NAMALWA (cell line): ENCODE measurements around the gene SIGLECL1.

Experiments
- DNase-seq: peaks from one replicate; pipeline ENCODE4 v3.0.0-alpha.2; 2015; ENCODE audit warnings: low spot score

The SIGLECL1 gene

GRCh38 chr19:51252306-51253079, 1.6 kb downstream of the SIGLECL1 start:
- DNase-seq, result no peak

DNA sequence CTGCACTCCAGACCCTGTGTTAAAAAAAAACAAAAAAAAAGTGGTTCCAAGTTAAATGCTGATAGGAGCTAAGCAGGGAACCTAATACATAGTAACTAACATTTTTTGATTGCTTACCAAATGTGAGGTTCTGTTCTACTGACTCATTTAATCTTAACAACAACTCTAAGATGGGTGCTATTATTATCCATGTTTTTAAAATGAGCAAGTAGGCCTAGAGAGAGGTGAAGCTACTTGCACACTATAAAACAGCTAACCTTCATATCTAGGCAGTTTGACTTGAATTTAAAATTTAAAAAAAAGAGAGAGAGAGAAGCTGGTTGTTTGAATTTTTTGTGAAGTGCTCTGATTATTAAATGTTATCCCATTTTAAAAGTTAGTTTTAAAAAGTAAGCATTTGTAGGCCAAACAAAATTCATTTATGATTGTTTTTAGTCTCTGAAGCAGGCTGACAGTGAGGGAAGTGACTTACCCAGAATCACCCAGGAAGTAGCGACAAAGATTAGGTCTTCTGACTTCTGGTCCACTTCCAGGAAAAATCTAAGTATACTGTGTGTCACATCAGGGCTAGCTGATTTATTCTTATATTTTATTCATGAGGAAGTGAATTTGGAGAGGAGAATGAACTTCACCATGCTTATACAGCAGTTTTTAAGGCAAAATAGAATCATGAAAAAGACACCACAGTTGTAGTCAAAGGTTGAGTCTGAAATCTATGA, 2.4 kb downstream of the SIGLECL1 start:
- no peak for DNase-seq

DNA sequence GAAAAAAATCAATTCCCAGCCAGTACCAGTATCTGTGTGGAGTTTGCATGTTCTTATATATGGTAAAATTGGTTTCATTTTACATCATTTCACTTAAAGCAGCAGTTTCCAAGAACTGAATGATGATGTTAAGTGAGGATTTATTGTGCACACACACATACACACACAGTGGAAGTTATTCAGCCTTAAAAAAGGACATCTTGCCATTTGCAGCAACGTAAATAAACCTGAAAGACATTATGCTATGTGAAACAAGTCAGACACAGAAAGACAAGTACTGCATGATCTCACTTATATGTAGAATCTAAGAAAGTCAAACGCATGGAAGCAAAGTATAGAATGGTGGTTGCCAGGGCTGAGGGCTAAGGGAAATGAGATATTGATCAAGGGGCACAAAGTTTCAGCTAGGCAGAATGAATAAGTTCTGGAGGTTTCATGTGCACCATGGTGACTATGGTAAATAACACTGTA, 5.3 kb downstream of the SIGLECL1 start:
- no peak for DNase-seq

DNA sequence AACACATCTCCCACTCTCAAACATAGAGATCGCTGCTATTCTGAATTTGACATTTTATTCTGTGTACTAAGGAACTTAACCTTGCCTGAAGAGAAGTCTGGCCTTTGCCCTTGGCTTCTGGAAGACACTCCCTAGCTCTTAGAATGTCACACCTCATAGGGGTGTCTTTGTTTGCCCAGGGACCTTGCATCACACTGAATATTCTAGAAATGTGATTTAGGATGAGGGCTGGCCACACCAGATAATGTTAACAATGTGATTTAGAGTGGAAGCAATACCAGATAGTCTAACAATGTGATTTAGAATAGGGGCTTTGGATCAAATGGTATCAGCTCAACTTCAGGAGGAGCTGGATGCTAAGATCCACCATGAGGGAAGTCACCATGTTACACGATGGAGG, 6.6 kb downstream of the SIGLECL1 start:
- no peak for DNase-seq

- DNase-seq, result peak; percentile 20
Measured at GRCh38 chr19:51258165-51259160, 7.6 kb downstream of the SIGLECL1 start.

DNA sequence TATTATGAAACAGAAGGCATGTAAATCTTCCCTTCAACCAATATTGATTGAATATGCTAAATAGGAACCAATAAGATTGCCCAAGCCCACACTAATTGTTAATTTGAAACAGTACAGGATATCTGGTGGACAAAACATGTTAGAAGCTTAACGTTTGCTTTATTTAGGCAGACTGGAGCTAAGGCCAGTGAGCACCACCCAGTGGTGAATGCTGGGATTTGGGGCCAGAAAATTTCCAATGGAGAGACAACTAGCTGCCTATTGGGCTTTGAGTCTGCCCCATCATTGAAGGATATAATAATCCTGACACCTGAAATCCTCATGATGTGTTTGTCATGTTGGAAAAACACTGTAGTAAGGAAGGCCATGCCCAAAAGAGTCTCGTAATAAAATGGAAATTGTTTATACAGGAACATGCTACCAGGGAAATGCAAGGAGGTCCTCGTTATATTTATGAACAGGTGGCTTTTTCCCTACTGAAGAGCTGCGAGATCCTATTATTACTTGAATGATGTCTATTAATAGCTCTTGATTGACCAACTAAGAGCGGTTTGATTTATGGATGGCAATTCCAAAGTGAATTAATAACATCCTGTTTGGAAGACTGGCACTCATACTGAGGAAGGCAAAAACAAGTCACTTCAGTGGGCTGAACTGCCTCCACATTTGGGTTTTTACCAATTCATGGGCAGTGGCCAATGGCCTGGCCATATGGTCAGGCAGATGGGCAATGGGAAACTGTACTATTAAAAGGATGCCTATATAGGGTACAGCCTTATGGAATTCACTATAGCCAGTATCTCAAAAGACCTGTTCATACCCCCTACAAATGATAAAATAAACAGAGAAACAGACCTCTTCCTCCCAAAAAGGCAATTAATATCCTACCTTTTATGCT, 8.7 kb downstream of the SIGLECL1 start:
- peak; percentile 65 for DNase-seq

DNA sequence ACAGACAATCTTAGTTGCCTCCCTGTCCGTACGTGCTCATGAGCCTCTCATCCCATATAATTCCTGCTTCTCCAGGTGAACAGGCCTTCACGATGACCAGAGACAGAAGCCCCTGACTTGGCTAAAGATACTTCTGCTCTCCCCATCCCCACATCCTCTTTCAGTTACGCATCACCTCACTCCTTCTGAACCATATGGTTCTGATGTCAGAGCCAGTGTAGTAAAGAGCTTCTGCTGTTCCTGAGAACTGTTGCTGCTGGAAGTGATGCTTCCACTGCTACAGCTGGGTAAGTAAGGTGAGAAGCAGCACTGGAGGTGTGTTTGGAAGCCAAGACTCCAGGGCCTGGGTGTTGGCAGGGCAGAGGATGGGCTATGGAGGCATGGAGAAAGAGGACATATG, 12.9 kb downstream of the SIGLECL1 start:
- DNase-seq, result no peak

GRCh38 chr19:51271067-51271466, 20.2 kb downstream of the SIGLECL1 start:
- no peak for DNase-seq

- DNase-seq, result no peak
Measured at GRCh38 chr19:51272183-51272810, 21.4 kb downstream of the SIGLECL1 start.

GRCh38 chr19:51274049-51274770, 23.3 kb downstream of the SIGLECL1 start:
- DNase-seq, result no peak

- DNase-seq, result no peak
Measured at GRCh38 chr19:51277112-51277511, 26.2 kb downstream of the SIGLECL1 start.

DNA sequence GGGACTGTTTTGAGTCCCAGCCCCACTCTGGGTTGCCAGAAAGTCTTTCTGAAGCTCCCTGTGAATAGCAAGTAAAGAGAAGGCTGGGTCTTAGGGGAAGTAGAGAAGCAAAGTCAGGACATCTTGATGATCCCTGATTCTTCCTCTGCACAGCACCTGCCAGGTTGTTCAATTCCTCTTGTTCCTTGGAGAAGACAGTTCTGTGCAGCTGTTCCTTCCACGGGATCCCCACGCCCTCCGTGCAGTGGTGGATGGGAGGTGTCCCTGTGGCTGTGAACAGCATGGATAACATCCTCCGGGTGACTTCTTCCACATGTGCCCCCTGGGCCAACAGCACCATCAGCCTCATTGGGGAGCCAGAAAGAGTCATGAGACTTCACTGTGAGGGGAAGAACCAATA, 31.5 kb downstream of the SIGLECL1 start:
- DNase-seq, result no peak

GRCh38 chr19:51285682-51286081, 34.8 kb downstream of the SIGLECL1 start:
- no peak for DNase-seq

DNA sequence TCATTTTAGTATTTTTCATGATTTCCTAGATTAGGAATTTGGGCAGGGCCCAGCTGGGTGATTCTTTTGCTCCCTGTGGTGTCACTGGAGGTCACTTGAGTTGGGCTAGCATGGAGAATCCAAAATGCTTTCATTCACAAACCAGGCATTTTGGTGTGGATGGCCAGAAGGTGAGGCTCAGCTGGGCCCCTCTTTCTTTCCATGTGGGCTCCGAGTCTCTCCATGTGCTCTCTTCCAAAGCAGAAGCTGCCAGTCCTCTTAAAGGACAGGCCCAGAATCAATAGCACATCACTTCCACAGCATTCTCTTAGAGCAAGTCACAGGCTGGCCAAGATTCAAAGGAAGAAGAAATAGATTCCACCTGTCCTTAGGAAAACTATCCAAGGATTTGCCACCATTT, 38.8 kb downstream of the SIGLECL1 start:
- no peak for DNase-seq

GRCh38 chr19:51292971-51293370, 42.1 kb downstream of the SIGLECL1 start:
- no peak for DNase-seq

GRCh38 chr19:51293571-51294210, 42.8 kb downstream of the SIGLECL1 start:
- DNase-seq, result no peak

GRCh38 chr19:51294211-51294976, 43.5 kb downstream of the SIGLECL1 start:
- no peak for DNase-seq

DNA sequence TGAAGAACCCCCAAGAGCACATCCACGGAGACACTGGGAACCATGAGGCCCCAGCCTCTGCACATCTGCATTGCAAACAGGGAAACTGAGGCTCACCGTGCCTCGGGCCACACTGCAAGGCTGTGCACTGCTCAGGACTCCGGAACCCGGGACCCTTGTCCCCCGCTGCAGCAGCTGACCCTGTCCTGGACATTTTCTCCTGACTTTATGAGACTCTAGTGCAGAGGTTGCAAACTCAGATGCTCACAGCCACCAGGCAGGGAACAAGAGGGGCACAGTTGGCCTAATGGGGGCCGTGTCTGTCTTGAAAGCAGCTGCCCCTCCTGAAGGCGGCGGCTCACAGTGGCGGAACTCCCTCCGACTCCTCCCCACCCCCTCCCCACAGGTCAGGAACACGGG, 44.1 kb downstream of the SIGLECL1 start:
- no peak for DNase-seq
